Measurements from ENCODE around the gene PNPT1.

GRCh38 chr2:55595536-55595935, 98.1 kb downstream of the PNPT1 start:
- TF ChIP-seq CEBPB (IDR thresholded peaks at IDR 0.05; ENCODE audit: low read depth, low read length) = no peak
- TF ChIP-seq EZH2 (IDR thresholded peaks at IDR 0.05; ENCODE audit: low read depth, low read length, severe bottlenecking) = no peak
